GM10266 (cell line): Measurements from ENCODE around the gene BEST1.

Experiments
- DNase-seq: peaks from one replicate; pipeline ENCODE4 v3.0.0; 2012; ENCODE audit errors: extremely low spot score
- CTCF ChIP-seq: IDR thresholded peaks from 2 replicates; pipeline ENCODE4 v1.5.1; 2012; ENCODE audit warnings: mild to moderate bottlenecking, low read depth; ENCODE audit not compliant: control insufficient read depth, insufficient read depth; ENCODE audit errors: missing control alignments

The BEST1 gene

GRCh38 chr11:61911701-61912529, 38.2 kb upstream of the BEST1 start:
- no peak for TF ChIP-seq CTCF

GRCh38 chr11:61912530-61912898, 37.6 kb upstream of the BEST1 start:
- no peak for DNase-seq
- no peak for TF ChIP-seq CTCF

More at GRCh38 chr11:61911701-61912529, 38.2 kb upstream of the BEST1 start:
- DNase-seq: no peak

GRCh38 chr11:61912991-61913698, 37.0 kb upstream of the BEST1 start:
- no peak for DNase-seq
- TF ChIP-seq CTCF: no peak

- no peak for DNase-seq
- no peak for TF ChIP-seq CTCF
Observed at GRCh38 chr11:61913699-61914395, 36.3 kb upstream of the BEST1 start.

GRCh38 chr11:61914471-61915171, 35.5 kb upstream of the BEST1 start:
- DNase-seq: no peak
- no peak for TF ChIP-seq CTCF

GRCh38 chr11:61916737-61917333, 33.3 kb upstream of the BEST1 start:
- no peak for TF ChIP-seq CTCF
- no peak for DNase-seq
